ENCODE data around the gene ASPSCR1.
"Not testable (repeated sequence)": the region's sequence is repeated elsewhere in the genome, so short reads cannot be mapped to it uniquely, and the experiment has no call there.

ASPSCR1 gene

DNA sequence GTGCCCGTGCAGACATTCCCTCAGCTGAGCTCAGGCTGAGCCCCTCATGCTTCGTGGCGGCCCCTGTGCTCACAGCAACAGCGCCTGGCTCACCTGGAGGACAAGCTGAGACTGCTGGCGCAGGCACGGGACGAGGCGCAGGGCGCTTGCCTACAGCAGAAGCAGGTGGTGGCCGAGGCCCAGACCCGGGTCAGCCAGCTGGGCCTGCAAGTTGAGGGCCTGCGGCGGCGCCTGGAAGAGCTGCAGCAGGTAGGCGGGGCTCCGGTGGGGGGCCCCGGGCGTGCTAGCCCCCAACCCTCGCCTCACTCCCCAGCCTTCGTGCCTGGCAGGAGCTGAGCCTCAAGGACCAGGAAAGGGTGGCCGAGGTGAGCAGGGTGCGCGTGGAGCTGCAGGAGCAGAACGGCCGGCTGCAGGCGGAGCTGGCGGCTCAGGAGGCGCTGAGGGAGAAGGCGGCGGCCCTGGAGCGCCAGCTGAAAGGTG lies 52.6 kb downstream of the ASPSCR1 start:
- no peak for DNase-seq

DNA sequence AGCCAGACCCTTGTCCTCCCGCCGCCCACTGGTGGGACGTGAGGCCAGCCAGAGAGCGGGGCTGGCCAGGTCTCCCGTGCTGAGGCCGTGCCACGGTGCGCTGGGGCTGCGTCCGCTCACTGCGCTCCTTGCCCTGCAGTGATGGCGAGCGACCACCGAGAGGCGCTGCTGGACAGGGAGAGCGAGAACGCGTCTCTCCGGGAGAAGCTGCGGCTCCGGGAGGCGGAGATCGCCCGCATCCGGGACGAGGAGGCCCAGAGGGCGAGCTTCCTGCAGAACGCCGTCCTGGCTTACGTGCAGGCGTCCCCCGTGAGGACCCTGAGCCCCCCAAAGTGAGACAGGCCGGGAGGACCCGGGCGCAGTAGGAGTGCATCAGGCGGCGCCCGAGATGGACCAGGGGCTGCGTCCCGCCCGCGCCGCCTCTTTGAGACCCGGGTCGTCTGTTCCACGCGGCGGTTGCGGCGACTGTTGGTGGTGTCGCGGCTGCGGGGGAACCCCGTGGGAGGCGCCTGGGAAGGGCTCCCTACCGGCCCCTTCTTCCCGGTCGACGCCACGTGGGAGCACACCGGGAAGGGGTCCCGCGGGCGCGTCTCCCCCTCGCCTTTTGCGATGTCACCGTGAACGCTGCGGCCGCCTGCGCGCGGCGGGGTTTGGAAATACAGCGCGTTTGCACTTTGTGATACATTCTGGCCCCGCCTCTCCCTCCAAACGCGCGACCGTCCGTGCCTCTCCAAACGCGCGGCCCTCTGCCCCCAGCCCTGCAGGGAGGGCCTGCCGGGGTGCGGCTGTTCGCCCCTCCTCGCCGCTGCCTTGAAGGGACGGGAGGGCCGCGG lies 53.3 kb downstream of the ASPSCR1 start:
- no peak for DNase-seq

DNA sequence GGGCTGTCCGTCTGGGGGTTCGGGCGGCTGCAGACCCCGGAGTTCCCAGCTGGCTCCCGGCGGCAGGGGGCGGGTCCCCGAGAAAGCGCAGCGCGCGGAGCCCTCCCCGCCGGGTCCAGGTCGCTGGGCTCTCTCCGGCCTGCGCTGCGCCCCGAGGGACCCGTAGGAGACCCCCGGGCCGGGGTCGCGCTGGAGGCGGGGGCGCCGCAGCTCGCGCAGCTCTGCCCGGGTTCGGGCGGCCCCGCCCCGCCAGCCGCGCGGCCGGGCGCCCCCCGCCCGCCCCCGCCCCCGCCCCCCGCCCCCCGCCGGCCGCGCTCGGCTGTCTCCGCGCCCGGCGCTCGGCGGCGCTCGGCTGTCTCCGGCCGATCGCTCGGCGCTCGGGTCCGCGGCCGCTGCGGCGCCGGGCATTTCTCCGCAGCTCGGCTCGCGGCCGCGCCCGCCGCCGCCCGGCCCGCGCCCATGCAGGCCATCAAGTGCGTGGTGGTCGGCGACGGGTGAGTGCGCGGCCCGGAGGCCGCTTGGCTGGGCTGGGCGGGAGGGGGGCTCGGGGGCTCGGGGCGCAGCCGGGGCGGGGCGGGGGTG lies 54.0 kb downstream of the ASPSCR1 start, which contains the start of gene RAC3:
Gene RAC3 (plus strand): TSS at position 376 of the 582 bp plus-strand sequence. CDS start 84 bp downstream, at position 460.
- no peak for DNase-seq

- DNase-seq: no peak
Measured at GRCh38 chr17:82031885-82032627, 54.6 kb downstream of the ASPSCR1 start.

DNA sequence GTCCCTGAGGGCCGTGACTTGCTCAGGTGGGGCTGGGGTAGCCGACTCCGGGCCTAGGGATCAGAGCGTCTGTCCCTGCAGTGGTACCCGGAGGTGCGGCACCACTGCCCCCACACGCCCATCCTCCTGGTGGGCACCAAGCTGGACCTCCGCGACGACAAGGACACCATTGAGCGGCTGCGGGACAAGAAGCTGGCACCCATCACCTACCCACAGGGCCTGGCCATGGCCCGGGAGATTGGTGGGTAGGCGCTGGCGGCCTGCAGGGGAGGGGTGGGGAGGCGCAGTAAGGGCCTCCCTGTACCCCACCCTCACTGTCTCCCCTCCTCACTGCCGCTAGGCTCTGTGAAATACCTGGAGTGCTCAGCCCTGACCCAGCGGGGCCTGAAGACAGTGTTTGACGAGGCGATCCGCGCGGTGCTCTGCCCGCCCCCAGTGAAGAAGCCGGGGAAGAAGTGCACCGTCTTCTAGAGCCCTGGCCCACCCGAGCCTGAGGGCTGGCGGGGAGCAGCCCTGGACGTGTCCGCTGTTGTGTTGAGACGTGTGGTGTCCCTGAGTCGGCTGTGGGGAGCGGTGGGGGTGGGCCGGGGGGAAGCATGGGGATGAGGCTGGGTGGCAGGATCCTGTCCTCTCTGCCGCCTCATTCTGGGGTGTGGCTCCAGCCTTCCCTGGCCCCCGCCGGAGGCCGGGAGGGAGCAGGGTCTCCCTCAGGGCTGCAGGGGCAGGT lies 56.1 kb downstream of the ASPSCR1 start:
- DNase-seq: no peak

GRCh38 chr17:82034371-82035011 lies 57.1 kb downstream of the ASPSCR1 start:
- no peak for DNase-seq

DNA sequence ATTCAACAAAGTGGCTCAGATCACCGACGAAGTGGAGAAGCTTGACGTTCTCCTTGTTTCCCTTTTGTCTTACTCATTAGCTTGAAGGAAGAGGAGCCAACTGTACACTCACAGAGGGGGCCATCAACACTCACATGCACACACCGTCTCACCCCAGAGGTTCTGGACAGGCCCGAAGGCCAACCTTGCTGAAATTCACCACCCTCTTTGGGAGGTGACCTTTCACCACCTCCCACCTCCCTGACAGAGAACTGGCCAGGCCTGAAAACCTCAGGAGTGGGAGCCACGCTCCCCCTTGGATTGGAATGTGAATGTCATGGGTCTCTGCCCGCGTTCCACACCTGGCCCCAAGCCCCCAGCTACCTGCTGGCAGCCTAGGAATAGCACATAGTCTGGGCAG lies 58.1 kb downstream of the ASPSCR1 start:
- DNase-seq: no peak

DNA sequence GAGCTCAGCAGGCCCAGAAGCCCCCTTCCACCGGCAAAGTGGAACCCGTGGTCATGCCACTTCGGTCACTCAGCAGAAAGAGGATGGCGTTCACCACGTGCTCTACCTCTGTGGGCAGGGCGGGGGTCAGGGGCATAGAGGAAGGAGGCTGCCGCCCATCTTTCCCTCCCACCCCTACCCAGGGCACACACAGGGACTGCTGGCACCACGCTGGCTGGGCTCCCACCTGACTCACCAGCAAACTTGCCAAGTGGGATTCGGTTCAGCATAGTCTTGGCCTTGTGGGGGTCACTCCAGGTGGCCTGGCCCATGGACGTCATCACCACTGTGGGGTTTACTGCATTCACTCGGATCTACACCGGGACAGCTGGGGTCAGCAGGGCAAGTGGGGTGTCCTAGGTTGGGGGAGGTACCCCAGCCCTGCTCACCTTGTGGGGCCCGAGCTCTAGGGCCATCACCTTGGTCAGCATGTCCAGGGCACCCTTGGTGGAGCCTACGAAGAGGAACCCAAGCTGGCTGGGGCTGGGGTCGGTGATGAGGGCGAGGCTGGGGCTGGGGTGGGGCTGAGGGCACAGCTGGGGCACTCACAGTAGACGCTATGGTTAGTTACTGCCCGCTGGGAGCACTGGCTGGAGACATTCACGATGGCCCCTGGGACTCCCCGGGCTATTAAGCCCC lies 58.7 kb downstream of the ASPSCR1 start:
- no peak for DNase-seq

GRCh38 chr17:82036634-82037091 lies 59.2 kb downstream of the ASPSCR1 start:
- DNase-seq: no peak

GRCh38 chr17:82037092-82037888 lies 59.9 kb downstream of the ASPSCR1 start, which contains the start of gene DCXR:
Gene DCXR (minus strand): TSS chr17:82037697. CDS start chr17:82037682, 15 bp downstream.
- DNase-seq: peak; percentile 90

DNA sequence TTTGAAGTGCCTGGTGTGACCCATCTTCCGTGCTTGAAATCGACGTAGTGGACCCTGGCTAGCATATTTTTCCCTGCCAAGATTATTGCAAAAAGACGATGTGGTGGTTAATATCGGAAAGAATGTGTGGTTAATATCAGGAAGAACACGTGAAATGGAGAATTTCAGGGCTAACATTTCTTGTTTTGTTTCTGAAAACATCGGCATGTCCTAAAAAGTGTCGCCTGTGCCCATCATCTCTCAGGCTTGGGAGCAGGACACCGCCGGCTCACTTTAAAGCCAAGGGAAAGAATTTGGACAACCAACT lies 60.4 kb downstream of the ASPSCR1 start:
- no peak for DNase-seq

DNA sequence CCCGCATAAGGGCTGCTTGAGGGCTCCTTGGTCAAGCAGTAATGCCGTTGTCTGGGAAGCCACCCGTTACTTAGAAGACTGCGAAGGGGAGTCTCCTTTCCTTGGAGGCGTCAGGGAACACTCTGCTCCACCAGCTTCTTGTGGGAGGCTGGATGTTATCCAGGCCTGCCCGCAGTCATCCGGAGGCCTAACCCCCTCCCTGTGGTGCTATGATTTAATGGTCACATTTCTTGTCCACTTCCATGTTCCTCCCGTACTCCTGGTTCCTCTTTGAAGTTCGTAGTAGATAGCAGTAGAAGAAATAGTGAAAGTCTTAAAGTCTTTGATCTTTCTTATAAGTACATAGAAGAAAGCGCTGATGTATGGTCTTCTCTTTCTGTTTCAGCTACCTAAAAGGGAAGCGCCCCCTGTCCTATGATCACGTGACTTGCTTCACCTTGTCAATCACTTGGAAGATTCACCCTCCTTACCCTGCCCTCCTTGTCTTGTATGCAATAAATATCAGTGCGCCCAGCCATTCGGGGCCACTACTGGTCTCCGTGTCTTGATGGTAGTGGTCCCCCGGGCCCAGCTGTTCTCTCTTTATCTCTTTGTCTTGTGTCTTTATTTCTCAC lies 61.5 kb downstream of the ASPSCR1 start:
- DNase-seq: not testable (repeated sequence)

DNA sequence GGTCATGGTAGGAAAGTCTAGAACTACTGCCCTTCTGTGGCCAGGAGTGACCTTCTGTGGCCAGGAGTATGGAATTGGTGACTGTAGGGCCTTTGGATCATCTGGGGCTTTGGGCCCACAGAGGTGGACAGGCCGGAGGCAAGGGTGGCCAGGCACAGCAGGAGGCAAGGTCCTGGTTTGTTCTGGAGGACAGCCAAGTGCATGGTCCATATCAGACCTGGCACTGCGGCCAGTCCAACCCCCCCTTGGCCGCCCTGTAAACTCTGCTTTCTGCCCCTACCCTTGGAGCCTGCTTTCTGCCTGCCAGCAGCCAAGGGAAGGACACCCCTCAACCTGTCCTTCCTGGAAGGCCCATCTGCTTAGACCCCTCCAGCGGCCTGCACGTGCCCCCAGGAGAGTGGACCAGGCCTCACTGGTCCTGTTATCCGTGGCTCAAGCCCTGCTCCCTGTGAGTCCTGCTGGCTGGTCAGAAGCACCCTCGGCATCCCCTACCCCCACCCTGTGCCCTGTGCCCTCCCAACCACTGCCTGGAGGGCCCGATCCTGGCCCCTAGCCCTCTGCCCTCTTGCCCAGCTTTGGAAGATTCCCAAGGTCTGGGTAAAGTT lies 62.4 kb downstream of the ASPSCR1 start:
- DNase-seq: no peak

- DNase-seq: no peak
Measured at GRCh38 chr17:82041144-82041814, 63.9 kb downstream of the ASPSCR1 start.

GRCh38 chr17:82042649-82043048 lies 65.2 kb downstream of the ASPSCR1 start:
- no peak for DNase-seq

GRCh38 chr17:82043507-82043906 lies 66.1 kb downstream of the ASPSCR1 start:
- DNase-seq: no peak

DNA sequence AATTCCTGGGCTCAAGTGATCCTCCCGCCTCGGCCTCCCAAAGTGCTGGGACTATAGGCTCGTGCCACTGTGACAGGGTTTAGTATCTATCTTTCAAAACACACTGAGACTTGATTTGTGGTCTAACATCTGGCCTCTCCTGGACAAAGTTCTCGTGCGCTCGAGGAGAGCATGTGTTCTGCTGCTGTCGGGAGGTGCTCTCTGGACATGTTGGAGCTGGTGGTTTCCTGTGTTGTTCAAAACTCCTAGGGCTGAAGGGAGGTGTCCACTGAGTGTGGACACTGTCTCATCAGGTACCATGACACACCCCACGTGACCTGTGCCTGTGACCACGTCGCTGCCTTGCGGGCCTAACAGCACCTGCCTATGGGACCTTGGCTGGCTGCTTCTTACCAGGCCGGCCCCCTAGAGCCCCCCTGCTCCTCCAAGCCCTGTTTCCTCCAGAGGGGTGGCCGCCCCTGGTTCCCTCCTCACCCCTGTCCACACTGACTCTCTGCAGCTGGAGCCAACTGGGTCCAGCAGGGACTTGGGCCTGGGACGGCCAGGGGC lies 68.6 kb downstream of the ASPSCR1 start:
- DNase-seq: no peak

DNA sequence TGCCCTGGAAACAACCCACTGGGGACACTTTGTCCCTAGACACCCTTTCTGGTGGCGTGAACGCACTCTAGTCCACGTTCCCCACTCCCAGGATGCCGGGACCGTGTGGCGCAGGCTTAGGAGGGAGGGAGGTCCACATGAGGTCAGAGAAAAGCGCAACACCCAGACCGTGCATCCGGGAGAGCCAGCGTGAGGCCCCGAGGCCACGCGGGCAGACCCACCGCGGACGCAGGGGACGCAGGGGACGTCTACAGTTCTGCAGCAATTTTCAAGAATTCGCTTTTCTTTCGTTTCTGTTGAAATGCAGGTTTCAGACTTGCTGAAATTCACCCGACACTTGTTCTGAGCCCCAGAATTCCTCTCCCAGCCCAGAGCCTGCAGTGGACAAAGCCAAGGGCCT lies 69.5 kb downstream of the ASPSCR1 start:
- no peak for DNase-seq

DNA sequence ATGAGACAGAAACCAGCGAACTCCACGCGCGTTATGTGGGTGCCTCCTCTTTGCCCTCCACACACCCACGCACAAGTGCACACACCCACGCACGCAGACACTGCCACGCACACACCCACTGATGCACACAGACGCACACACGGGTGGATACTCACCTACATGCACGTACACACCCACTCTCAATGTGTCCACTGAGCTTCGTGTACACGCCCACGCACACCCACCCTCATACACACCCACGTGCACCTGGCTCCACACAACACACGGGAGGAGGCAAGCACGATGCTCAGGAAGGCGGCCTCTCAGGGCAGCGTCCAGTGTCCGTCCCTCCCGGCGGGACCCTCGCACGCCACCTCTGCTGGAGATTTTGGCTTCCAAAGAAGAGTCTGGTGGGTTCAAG lies 70.0 kb downstream of the ASPSCR1 start:
- DNase-seq: no peak

All from SIG-M5 (cell line).